GM18511 (cell line): ENCODE data around the gene UCHL5.

Experiments
- ATAC-seq: cut with Tn5 transposase; IDR thresholded peaks from one replicate; pipeline ENCODE4 v1.9.1; 2021; ENCODE audit warnings: mild to moderate bottlenecking, moderate library complexity; ENCODE audit not compliant: unreplicated experiment

UCHL5 gene

DNA sequence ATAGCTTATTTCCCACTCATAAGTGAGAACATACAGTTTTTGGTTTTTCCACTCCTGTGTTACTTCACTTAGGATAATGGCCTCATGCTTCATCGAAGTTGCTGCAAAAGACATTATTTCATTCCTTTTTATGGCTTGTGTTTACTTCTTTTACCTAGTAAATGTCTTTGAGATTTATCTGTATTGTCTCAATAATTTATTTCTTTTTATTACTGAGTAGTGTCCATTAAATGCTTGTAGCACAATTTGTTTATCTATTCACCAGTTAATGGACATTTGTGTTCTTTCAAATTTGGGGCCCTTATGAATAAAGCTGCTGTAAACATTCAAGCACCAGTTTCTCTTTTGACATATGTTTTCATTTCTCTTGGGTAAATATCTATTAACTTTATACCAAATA is 86.0 kb downstream of the UCHL5 start:
- ATAC-seq, result no peak

DNA sequence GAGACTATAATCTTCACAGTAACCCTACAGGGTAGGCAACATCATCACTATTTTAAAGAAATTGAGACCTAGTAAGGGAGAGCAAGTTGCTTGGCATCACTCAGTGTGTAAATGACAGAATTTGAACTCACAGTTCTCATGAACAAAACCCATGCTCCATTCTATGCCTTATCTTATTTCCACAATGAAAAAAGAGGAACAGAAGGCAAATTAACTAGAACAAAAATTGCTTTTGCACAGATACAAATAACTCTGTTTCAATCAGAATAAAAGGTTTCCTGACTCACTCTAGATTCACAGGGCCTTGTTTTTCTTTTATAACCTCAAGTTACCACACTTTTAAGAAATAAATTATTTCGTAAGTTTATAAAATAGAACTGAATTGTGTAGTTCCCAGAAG is 90.1 kb downstream of the UCHL5 start:
- ATAC-seq, result no peak

DNA sequence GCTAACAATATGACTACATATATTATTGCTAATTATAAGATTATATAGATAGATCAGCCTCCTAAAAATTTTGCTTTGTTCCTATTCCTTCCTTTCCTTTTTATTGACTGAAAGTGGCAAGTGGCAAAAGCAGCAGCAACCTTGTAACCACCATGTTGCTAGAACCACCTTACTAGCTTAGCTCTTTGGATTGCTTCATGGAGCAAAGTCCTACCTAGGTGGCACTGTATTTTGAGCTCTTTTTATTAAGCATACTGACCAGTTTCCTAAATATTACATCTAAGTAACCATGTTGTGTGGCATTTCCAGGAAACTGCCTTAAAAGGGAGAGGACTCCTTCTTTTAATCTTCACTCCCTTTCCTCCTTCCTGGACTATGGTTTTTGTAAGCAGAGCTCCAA is 90.8 kb downstream of the UCHL5 start:
- no peak for ATAC-seq

DNA sequence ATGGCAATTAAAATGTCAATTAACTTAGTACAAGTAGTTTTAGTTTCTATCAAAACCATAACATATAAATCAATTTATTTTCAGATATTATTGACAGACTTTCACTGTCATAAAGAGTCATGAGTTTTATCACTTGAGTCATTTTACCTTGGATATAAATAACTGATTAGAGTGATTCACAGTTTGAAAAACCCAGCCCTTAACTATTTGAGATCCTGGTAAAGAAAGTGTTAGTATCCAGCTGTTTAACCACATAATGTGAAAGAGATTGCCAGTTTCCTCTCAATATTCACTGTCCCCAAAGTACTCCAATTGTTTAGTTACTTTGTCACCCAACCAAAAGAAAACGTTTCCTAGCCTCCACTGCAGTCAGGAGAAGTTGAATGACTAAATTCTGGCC is 91.3 kb downstream of the UCHL5 start:
- no peak for ATAC-seq

DNA sequence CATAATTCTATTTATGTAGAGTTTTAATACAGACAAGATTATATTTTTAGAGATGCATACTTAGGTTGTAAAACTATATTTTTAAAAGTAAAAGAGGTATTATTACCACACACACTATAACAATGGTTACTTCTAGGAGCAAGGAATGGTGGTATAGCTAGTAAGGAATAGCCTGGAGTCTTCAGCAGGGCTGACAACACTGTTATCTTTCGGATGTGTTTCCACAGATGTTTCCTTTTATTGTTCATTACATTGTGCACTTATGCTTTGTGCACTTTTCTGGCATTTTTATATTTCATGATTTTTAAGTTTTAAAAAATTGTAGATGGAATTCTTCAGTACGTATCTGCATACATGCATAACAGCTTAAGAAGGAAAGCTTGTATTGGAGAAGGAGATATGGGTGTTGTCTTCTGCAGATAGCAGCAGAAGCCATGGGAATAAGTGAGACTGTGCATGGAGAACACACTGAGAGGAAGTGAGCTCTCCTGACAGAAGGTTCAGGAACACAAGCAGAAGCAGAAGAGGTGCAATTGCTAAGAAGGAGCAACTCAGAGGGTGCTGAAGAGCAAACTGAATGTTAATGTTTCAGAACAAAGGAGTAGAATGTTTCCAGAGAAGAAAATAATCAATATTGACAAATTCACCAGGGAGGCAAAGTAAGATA is 91.8 kb downstream of the UCHL5 start:
- ATAC-seq, result no peak

DNA sequence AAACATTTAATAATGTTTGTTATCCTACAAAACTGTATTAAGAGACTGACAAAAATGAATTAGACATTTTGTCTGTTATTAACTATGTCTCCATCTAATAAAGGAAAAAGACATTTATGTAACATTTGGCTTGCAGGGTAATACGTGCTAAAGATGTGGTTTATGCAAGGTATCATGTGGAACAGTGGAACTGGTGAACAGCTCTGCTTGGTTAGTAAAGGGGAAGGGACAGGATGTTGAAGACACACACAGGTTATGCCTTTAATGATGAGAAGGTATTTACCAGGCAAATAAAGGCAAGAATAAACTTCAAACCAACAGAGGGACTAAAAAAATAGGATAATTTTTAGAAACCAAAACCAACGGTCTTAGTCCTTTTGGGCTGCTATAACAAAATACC is 93.1 kb downstream of the UCHL5 start:
- no peak for ATAC-seq

DNA sequence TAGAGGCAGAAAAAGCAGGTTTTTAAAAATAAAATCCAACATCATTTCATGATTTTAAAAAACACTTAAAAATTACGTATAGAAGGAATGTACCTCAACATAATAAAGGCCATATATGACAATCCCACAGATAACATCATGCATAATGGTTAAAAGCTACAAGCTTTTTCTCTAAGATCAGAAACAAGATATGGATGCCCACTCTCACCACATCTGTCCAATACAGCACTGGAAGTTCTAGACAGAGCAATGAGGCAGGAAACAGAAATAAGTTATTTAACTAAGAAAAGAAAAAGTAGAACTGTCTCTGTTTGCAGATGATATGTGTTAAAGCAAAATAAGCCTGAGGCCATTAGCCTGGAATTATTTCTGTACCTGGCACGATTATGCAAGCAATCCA is 96.3 kb downstream of the UCHL5 start:
- ATAC-seq, result no peak
